Measurements from ENCODE around the gene TDRD10. TPM values are rescaled to one million over a fixed set of nuclear protein-coding genes. Genes with fewer than 3 reads are reported as not detected.

The TDRD10 gene
- total RNA-seq, 3 donors from 2014 or later (not counting 1 experiment from before 2014, with no cell fraction given), result 0.38 TPM; not detected in 2

GRCh38 chr1:154479764-154480421 is 22.1 kb upstream of the TDRD10 start:
- intact Hi-C loops (cut with micrococcal nuclease), result loop anchor here (1.0 kb wide), 2 partner anchors 66 to 398 kb away; no protein-coding TSS in a partner anchor
- no peak overlapping the region for H3K27ac Mint-ChIP-seq
- 47% methylated on average over 8 of the region's 9 CpGs for WGBS (ENCODE audit: insufficient coverage)
- Histone ChIP-seq H3K27me3 (ENCODE audit: control insufficient read depth, insufficient read depth, low read length) (no peaks in the 10 kb centered on the region), H3K9me3 (ENCODE audit: control insufficient read depth, insufficient read depth, low read length) (no peaks in the 10 kb centered on the region), H3K36me3 (ENCODE audit: control insufficient read depth, insufficient read depth, low read length) (no peaks in the 10 kb centered on the region), H3K4me1 (ENCODE audit: control insufficient read depth, insufficient read depth, low read length) (no peaks in the 10 kb centered on the region), H3K27ac (ENCODE audit: low read length) (no peak overlapping the region), H3K4me3 (ENCODE audit: low read length) (no peak overlapping the region)
- H3K4me3 Mint-ChIP-seq, result no peak overlapping the region
- peak; percentile 91 for TF ChIP-seq CTCF (IDR thresholded peaks at IDR 0.05)
- no peaks in the 10 kb centered on the region for H3K36me3 Mint-ChIP-seq
- H3K27me3 Mint-ChIP-seq (ENCODE audit: low read depth in 2 of 2), result no peaks in the 10 kb centered on the region
- peaks cover 0 to 5% of the 10 kb centered on the region in 2 donors for H3K4me1 Mint-ChIP-seq
- H3K9me3 Mint-ChIP-seq, result no peaks in the 10 kb centered on the region
- peak; percentile 83 to 95 (median 92) for ATAC-seq
- peak; percentile 21 to 86 for DNase-seq

- no peaks in the 10 kb centered on the region for H3K27me3 Mint-ChIP-seq (ENCODE audit: low read depth in 2 of 2)
- H3K4me1 Mint-ChIP-seq, result peaks cover 0 to 5% of the 10 kb centered on the region in 2 donors
- no peak overlapping the region for H3K27ac ChIP-seq (ENCODE audit: low read length)
- DNase-seq (no peak), ATAC-seq (no peak)
- 72% methylated on average over 1 of the region's 1 CpG for WGBS (ENCODE audit: insufficient coverage)
- intact Hi-C loops (cut with micrococcal nuclease), result no loop called here
- H3K27me3 ChIP-seq (ENCODE audit: control insufficient read depth, insufficient read depth, low read length), result no peaks in the 10 kb centered on the region
- no peaks in the 10 kb centered on the region for H3K36me3 ChIP-seq (ENCODE audit: control insufficient read depth, insufficient read depth, low read length)
- H3K27ac Mint-ChIP-seq, result no peak overlapping the region
- no peaks in the 10 kb centered on the region for H3K36me3 Mint-ChIP-seq
- H3K4me3 Mint-ChIP-seq, result no peak overlapping the region
- TF ChIP-seq CTCF (IDR thresholded peaks at IDR 0.05), result no peak
- H3K9me3 ChIP-seq (ENCODE audit: control insufficient read depth, insufficient read depth, low read length), result no peaks in the 10 kb centered on the region
- no peak overlapping the region for H3K4me3 ChIP-seq (ENCODE audit: low read length)
- no peaks in the 10 kb centered on the region for H3K9me3 Mint-ChIP-seq
- H3K4me1 ChIP-seq (ENCODE audit: control insufficient read depth, insufficient read depth, low read length), result no peaks in the 10 kb centered on the region
Measured at GRCh38 chr1:154481053-154481452, 21.0 kb upstream of the TDRD10 start.

GRCh38 chr1:154483941-154484803 is 17.8 kb upstream of the TDRD10 start:
- Mint-ChIP-seq H3K9me3 (no peaks in the 10 kb centered on the region), H3K4me3 (no peak overlapping the region), H3K27ac (no peak overlapping the region), H3K27me3 (ENCODE audit: low read depth in 2 of 2) (no peaks in the 10 kb centered on the region), H3K4me1 (peaks cover 0 to 5% of the 10 kb centered on the region in 2 donors), H3K36me3 (no peaks in the 10 kb centered on the region)
- WGBS (ENCODE audit: insufficient coverage), result 93% methylated on average over 14 of the region's 14 CpGs
- no peak overlapping the region for H3K27ac ChIP-seq (ENCODE audit: low read length)
- H3K4me3 ChIP-seq (ENCODE audit: low read length), result no peak overlapping the region
- no peaks in the 10 kb centered on the region for H3K4me1 ChIP-seq (ENCODE audit: control insufficient read depth, insufficient read depth, low read length)
- no peak for ATAC-seq
- no peaks in the 10 kb centered on the region for H3K27me3 ChIP-seq (ENCODE audit: control insufficient read depth, insufficient read depth, low read length)
- TF ChIP-seq CTCF (IDR thresholded peaks at IDR 0.05), result no peak
- DNase-seq, result no peak
- H3K36me3 ChIP-seq (ENCODE audit: control insufficient read depth, insufficient read depth, low read length), result no peaks in the 10 kb centered on the region
- intact Hi-C loops (cut with micrococcal nuclease), result no loop called here
- H3K9me3 ChIP-seq (ENCODE audit: control insufficient read depth, insufficient read depth, low read length), result no peaks in the 10 kb centered on the region
